UCSD-AML1 (cell line): ENCODE results near the gene PARD3B.

Source experiments
- DNase-seq: peaks from one replicate; lab custom pipeline; 2025; ENCODE audit not compliant: unreplicated experiment; lab: John Stamatoyannopoulos, UW

Gene PARD3B

DNA sequence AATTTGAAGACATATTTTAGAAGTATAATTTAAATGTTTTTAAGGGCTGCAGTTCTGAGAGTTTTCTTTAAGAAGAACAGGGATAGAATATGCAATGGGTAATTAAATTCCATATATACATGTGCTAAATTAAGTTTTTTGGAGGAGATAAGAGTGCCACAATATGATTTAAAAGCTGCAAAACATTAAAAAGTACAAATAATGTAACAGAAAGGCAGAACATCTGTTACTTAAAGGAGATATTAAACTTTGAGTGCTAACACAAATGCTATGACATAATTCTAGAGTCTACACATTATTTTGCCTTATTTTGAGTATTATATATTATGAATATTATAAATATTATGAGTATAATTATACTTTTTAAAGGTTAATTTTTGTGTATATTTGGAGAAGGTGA, 102.4 kb downstream of the PARD3B start:
- no peak for DNase-seq

GRCh38 chr2:204650611-204651010, 105.3 kb downstream of the PARD3B start:
- no peak for DNase-seq

- no peak for DNase-seq
Observed at GRCh38 chr2:204652063-204652462, 106.8 kb downstream of the PARD3B start.

DNA sequence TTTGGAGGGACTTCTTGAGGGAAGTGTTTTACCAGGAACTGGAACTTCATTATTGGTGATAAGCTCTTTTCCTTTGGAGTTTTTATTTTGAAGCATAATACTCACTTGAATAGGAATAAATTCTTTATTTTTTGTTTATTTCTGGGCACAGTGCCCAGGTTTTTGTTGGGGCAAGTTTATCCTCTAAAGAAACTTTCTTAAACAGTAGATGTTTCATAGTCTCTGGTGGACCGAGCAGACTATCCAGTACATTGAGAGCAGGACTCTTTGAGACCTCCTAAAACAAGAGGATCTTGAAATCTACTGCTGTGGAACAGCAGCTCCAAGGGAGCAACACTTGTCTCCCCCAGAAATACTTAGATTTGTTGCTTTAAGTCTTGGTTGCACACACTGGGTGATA, 109.4 kb downstream of the PARD3B start:
- no peak for DNase-seq

DNA sequence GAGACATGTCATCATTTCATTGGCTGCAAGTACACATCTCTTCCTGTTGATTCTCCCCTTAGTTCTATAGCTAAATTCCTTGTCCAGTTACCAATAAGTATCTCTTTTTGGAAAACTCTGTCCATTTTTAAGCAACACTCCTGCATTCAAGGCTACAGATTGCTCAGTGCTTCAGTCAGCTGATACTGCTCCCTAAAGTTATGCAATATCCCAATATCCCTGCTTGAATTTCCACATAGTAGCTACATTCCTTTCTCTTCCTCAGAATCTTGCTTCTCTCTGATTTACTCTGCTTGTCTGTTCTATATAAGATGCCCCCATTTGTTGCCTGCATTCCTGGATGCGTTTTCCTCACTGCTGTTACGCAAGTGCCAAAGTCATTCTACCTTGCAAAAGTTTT, 109.8 kb downstream of the PARD3B start:
- no peak for DNase-seq

DNA sequence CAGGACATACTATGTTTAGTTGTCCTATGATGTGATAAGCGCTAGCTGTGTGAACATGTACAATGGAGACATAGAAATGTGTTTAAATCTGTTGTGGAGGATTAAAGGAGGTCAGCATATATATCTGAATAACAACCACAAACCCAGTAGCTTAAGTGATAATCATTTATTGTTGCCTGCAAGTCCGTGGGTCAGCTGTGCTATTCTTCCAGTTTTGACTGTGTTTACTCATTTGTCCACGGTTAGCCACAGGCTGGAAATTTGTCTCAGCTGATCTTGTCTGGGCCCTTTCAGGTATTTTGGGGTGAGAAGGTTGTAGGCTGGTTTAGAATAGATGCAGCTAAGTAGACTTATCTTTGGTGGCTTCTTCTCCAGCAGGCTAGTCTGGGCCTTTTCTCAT, 110.4 kb downstream of the PARD3B start:
- no peak for DNase-seq

- DNase-seq = no peak
Observed at GRCh38 chr2:204657024-204657423, 111.7 kb downstream of the PARD3B start.

- DNase-seq = no peak
Observed at GRCh38 chr2:204662956-204663355, 117.7 kb downstream of the PARD3B start.

- DNase-seq = no peak
Observed at GRCh38 chr2:204663816-204664425, 118.6 kb downstream of the PARD3B start.

DNA sequence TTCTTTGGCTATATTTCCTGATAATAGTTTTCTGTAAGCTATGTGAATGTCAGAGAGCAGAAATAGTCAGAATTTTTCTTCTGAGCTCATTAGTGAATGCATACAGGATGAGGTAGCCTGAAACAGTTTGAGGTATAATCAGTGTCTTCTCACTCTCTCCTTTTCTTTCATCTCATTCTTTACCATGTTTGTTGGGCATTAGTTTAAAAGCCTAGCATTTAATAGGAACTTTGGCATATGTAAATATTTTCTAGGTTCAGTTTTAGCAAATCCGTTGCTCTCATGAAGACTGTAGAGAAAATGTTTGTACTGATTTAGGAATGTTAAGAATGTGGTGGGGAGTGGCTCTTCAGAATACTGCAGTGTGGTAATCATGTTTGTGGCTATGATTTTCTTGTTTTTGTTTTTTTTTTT, 119.4 kb downstream of the PARD3B start:
- no peak for DNase-seq

DNA sequence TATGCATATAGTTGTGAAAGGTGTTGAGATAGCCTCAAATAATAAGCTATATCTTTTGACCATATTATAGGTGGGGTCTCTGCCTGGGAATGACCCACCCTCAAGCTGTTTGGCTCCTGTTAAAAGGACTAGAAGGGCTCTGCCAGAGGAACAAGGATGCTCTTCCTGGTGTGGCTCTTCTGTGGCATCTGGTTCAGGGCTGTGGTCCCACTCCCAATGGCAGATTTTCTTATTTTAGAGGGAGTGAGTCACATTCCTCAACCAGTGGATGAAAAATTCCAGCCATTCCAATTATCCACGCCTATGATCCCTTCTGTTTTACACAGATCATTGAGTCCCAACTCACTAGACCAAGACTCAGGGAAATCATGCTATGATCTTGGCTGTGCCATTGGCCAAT, 119.9 kb downstream of the PARD3B start:
- DNase-seq = no peak

GRCh38 chr2:204665771-204666170, 120.5 kb downstream of the PARD3B start:
- DNase-seq = no peak

DNA sequence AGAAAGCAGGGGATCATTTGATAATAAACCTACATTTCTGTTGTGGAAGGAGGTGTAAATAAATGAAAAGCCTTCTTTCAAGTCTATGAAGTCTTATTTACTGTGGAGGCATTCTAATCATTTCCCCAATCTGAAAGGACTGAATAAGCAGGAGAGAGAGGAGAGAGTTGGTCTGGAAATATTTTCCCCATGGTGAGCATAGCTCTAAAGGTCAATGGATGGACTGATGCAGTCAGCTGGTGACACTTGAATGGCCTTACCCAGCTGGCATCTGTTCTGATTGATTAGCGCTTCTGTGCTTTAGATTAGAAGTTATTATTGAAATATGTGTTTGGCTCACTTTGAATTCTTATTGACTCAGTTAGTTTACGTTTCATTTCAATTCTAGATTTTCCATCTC, 122.7 kb downstream of the PARD3B start:
- DNase-seq = no peak

DNA sequence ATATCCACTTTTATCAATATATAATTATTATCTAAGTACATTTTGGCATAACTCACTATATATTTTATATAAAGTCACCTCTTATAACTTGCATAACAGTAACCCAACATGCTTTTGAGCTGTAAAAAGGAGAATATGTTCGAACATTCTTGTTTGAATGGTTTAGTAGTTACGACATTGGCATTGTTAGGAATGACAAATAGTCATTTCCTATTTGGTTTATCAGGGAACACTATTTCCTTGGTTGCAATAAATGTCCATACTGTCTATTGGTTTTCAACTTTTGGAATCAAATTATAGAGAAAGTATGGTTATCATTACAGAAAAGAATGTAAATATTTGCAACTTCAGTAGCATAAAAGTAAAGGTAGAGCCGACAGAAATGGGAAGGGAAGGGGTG, 124.1 kb downstream of the PARD3B start:
- DNase-seq = no peak

GRCh38 chr2:204670124-204670523, 124.8 kb downstream of the PARD3B start:
- DNase-seq = no peak

DNA sequence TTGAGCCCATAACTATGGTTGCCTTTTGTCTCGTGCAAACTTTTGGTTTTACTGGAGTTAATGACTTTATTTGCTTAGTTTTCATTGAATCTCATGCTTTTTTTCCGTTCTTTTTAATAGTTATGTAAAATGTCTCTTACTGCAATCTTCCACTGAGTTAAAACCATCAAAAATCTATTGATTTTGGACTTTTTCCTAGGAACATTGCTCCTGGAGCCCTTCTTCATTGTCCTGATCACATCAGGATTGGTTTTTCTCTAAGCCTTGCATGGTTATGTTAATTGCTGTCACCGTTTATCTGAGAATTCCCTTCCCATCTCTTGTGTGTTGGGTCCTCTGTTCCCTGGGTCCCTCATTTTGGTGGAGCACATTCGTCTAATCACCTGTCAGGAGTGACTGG, 125.5 kb downstream of the PARD3B start:
- no peak for DNase-seq

DNA sequence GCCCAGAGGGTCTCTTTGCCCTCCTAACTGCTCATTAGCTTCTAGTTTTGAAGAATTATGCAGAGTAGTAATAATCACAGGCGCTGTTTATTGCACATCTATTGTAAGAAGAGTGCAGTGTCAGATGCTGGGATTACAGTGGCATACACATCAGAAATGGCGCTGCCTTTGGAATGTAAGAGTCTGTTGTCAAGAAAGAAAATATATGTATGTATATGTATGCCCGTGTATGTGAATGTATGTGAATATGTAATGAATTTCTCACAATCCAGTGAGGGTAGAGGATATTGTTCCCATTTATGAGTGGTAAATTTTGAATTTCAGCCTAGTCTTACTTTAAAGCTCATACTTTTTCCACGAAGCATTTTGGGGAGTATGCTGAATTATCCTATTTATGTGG, 127.5 kb downstream of the PARD3B start:
- no peak for DNase-seq

- no peak for DNase-seq
Observed at GRCh38 chr2:204673877-204674276, 128.6 kb downstream of the PARD3B start.

GRCh38 chr2:204678031-204678430, 132.8 kb downstream of the PARD3B start:
- no peak for DNase-seq

GRCh38 chr2:204680576-204680975, 135.3 kb downstream of the PARD3B start:
- DNase-seq = no peak

- no peak for DNase-seq
Observed at GRCh38 chr2:204681412-204681811, 136.1 kb downstream of the PARD3B start.

DNA sequence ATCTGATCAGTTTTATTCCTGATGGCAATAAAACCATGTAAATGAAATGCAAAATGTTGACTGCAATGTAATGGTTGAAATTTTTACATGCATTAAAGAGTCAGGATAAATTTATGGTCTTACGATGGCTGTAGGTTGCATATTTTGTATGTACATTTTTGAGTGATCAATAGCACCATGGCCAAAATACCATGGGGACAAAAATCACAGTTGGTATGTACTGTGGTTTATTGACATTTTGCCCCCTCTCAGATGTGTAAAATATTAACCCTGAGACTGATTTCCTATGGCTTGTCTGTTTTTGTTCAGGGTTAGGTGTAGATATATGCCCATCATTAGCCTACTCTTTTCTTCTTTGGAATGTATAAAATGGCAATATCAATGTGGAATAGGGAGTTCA, 138.1 kb downstream of the PARD3B start:
- DNase-seq = no peak

DNA sequence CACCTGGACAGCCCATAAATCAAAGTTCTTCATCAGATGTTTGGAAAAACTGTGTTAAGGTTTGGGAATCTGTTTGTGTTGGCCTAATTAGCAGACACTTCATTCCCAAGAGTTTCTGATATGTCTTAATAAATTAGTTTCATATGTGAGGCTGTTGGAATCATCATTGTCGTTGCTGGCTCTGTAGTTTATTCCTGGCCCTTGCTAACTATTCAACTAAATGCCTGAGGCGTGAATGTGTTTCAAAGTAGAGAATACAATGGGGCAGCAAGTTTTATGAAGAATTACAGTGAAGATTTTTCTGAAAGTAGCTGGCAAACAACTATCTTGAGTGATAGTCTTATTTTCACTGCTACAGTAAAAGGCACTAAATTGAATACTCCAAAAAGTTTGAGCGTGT, 141.1 kb downstream of the PARD3B start:
- no peak for DNase-seq

- DNase-seq = no peak
Observed at GRCh38 chr2:204687776-204688175, 142.5 kb downstream of the PARD3B start.
